Right ventricle myocardium superior (tissue), 1 donor: Measurements from ENCODE around the gene LPP. TPM values are rescaled to one million over a fixed set of nuclear protein-coding genes. Genes with fewer than 3 reads are reported as not detected.
"Not testable (repeated sequence)": the region's sequence is repeated elsewhere in the genome, so short reads cannot be mapped to it uniquely, and the experiment has no call there.

Experiments used
- ATAC-seq: fragments of 200-7000 bp; cut with Tn5 transposase; one replicate; pipeline ENCODE4 v1.9.1; 2020; ENCODE audit warnings: mild to moderate bottlenecking; ENCODE audit not compliant: poor library complexity
- DNase-seq: peaks from one replicate; pipeline ENCODE4 v3.0.0-alpha.2; 2020
- intact Hi-C: fragments of 100-400 bp; cut with DNase I; formaldehyde crosslinking; loops from one replicate; pipeline ENCODE4 v1.11.2; 2022
- total RNA-seq: library from RNA; stranded (reverse); fragmentation: NEBNext Ultra II Directional; extraction: Animal tissue kit (Norgen Biotek cat#: 25700); gene quantifications from one replicate; pipeline ENCODE4 v1.2.1, GENCODE V29; 2021
- donor health status: DM: no; HTN: yes; CAD: no; lungs with severe emphysema.

LPP gene
- total RNA-seq, 1 donor from 2014 or later: 92.9 TPM

DNA sequence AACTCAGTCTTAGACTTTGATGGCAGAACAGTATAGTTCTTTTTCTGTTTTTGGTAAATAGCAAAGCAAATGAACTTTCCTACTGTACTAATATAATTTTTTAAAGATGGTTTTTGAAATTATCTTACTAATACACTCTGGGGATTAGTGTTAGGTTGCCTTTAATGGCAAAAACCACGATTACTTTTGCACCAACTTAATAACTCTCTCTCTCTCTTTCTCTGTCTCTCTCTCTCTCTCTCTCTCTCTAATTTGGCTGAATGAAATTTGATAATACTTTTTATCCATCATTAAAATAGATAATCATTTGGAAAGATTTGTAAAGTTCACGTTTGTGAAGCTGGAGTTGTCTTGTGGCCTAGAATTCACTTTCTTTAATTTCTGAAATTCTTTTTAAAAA is 257.8 kb downstream of the LPP start:
- intact Hi-C loops: no loop called here
- DNase-seq: no peak
- no peak for ATAC-seq

DNA sequence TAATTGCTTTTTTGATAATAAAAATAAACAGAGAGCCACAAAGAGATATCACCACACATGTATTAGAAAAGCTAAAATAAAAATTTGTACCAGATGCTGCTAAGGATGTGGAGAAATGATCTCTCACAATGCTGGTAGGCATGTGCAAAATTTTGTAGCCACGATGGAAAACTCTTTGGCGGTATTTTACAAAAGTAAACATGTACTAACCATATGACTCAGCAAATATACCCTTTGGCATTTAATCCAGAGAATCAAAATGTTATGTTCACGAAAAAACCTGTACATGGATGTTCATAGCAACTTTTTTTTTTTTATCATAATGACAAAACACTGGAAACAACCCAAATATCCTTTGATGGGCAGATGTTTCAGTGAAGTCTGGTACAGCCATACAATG is 261.2 kb downstream of the LPP start:
- DNase-seq (no peak), ATAC-seq (no peak)
- intact Hi-C loops: no loop called here

DNA sequence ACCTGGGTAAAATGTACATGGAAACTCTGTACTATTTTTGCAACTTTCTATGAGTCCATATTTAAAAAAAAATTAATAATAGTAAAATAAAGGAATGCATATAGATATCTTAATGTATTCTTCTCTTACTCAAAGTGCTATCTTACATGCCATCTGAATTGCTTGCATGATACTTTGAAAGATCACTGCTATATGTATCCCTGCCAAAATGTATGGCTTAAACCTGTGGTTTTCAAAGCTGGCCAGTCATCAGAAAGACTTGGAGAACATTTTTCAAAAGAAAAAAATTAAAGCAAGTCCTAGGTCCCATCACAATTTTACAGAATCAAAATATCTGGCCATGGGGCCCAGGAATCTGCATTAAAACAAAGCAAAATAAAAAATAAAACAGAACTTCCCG is 262.1 kb downstream of the LPP start:
- intact Hi-C loops: no loop called here
- DNase-seq (no peak), ATAC-seq (no peak)

DNA sequence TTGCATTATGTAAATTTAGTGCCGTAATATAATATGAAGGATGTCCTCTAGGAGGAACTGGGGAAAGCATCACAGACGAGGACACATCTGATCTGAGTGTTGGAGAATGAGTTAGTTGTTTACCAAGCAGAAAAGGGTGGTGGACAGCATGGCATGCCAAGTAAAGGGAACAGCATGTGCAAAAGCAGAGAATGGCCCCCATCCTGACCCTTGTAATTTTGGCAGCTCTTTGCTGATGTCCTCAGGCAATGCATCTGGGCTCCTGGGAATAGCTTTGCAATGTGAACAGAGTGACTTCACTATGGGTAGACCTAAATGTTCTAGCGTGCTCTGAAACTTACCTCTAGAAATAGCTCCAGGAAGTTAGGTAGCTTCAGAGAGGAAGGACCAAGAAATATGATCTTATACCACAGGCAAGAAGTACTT is 263.3 kb downstream of the LPP start:
- ATAC-seq: peak; percentile 58
- no peak for DNase-seq
- intact Hi-C loops: no loop called here

DNA sequence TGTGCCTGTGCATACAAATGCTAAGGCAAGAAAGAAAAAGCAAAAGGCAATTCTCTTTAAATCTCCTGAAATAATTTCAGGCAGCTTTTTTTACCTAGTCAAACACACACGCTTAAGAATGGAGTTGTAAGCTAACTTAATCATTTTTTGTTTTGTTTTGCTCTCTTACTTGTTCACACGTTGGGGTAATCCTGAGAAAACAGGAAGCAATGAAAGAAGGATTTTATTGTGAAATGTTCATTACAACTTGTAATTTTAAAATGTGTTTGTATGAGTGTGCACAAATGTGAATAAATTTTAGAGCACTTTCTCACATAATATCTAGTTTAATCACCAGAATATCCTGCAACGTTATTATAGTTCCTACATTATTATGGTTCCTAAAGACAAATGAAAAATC is 263.8 kb downstream of the LPP start:
- ATAC-seq (no peak), DNase-seq (no peak)
- intact Hi-C loops: no loop called here

DNA sequence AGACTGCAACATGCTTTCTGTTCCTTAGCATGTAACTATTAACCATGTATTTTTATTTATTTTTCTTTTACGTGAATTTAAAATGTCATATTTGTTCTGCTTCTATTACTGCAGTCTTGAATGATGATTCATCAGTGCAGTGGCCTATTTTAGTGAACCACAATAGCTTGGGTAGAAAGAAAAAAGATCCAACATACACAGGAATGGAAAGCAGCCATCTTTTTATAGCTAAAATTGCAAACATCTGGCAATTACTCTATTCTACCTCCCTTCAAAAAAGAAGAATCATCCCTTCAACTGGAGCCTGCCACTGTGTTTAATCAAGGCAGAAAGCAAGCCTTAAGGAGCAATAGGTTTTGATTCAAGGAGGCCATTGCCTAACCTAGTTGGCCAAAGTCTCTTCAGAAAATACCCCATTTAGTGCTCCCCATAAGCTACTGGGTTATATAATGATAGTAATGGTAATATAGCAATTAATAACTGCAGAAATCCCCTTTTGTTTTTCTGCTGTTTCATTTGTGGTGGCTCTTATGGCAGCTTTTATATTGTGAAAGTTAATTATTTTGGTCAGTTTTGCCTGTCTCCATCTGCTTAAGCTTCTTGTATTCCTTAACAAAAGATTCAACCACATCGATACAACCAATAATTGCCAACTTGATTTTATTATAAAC is 267.3 kb downstream of the LPP start:
- intact Hi-C loops: no loop called here
- no peak for DNase-seq
- ATAC-seq: peak; percentile 36

DNA sequence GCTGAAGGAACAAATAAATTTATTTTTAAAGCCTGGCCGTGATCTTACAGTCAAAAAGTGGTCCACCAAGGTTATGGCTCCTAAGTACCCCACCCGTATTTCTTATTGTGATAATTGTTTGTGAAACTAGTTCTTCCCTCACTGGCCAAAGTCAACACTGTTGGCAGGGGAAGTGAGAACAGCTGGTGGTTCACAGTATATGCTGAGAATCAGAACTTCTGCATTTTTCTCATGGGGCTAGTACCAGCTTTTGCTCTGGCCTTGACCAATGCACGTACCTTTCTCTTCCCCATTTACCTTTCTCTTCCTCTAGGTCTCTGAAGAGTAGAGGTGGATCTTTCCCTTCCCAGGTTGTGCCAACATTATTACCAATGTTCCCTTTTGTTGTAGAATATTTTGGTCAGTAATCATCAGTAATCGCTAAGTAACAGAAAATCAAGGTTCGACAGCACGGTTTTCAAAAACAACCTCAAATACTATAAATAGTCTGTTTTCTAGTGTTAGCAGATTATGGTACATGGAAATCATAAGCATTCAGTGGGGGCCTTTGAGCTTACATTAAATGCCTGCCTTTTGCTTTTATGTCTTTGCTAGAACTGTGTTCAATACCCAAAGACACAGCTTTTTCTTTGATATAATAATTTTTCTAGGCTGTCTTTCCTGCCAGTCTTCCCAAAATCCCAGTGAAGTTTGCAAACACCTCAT is 268.0 kb downstream of the LPP start:
- intact Hi-C loops: no loop called here
- no peak for DNase-seq
- peak; percentile 71 for ATAC-seq

DNA sequence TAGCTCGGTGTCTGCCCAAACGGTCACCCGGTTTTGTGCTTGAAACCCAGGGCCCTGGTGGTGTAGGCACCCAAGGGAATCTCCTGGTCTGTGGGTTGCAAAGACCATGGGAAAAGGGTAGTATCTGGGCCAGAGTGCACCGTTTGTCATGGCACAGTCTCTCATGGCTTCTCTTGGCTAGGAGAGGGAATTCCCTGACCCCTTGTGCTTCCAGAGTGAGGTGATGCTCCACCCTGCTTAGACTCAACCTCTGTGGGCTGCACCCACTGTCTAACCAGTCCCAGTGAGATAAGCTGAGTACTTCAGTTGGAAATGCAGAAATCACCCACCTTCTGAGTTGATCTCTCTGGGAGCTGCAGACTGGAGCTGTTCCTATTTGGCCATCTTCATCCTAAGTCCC is 274.0 kb downstream of the LPP start:
- intact Hi-C loops: not testable (repeated sequence)

DNA sequence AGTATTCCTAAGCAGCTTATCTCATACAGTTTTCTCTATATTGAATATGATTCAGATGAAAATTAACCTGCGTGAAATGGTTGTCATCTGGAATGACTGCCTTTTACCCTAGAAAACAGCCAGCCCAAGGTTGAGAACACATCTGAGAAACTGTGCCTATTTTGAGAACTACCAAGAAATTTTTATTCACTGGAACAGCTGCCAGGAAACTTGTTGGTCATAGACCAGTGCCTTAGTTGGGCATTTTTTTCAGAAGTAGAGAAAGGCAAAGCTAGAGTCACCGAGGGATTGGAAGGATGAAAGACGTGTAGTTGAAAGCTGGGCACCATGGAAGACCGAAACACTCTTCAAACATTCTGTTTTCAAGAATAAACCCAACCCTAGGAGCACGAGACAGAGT is 277.1 kb downstream of the LPP start:
- intact Hi-C loops: no loop called here
- DNase-seq (no peak), ATAC-seq (no peak)

More for the DNA sequence above, 274.0 kb downstream of the LPP start:
- not testable (repeated sequence) for ATAC-seq, DNase-seq

DNA sequence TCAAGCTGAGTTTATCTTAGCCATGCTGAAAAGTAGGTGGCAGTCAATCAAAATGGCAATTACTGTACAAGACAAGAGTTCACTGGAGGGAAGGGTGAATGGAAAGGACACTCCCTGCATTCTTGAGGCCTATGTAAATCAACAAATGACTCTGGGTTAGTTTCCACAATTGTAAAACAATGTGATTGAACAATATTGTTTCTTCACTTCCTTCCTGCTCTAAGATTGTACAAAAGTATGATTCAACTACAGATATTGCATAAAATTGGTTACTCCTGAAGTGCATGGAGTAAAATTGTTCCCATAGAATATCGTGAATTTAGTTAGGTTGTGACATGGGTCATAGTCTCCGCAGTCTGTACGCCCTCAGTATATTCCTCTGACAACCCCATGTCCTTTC is 277.6 kb downstream of the LPP start:
- DNase-seq (no peak), ATAC-seq (peak; percentile 57)
- intact Hi-C loops: no loop called here

DNA sequence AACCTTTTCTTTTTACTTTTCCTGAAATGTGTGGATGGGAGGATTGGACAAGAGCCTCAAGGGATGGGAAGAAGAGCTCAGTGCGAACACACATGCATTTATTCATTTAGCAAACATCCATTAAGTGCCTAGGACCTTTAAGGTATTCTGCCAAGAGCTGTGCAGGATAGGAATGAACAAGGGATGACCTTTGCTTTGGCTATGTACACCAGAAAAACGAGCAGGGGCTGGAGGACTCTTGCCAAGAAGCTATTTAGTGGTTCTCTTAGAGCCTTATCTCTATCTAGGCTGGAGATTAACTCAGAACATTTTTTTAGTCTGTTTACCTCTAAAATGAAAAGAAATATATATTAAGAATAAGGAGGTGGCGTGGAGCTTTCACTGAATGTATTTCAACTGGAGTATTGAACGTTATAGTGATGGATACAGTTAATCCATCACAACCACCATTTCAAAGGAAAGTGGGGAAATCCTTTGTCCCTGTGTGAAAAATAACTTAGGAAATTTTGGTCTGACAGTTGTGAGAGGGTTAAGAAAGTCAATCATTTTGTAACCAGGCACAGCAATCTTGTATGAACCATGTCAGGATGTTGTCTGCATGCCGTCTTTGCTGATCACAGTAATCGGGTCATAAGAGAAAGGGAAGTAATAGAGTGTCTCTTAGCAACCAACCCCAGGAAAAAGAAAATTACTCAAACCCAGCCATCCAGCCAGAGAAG is 279.0 kb downstream of the LPP start:
- peak; percentile 73 for ATAC-seq
- no peak for DNase-seq
- intact Hi-C loops: no loop called here

DNA sequence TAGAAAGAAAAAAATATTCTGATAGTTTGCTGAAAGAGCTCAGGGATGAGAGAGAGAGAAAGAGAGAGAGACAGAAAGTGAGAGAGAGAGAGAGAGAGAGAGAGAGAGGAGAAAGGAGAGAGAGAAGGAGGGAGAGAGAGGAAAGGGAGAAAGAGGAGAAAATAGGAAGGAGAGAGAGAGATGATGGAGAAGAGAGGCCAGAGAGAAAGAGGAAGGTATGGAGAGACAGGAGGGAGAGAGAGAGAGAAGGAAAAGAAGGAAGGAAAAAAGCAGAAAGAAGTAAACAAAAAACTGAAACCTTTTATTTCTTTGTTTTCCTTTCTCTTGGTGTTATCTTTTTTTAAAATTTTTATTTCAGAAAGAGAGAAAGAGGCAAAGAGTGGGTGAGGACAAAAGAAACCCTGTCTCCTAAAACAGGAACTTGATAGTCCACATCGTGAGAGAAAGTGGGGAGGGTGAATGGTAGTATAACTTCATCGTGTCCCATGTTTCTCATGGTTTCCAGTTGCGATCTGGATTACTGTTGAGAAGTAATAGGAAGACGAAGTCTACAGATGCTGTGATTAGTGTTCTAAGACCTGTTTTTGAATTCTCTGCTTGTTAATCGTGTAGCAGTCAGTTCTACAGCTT is 279.7 kb downstream of the LPP start:
- DNase-seq (no peak), ATAC-seq (peak; percentile 7)
- intact Hi-C loops: no loop called here

DNA sequence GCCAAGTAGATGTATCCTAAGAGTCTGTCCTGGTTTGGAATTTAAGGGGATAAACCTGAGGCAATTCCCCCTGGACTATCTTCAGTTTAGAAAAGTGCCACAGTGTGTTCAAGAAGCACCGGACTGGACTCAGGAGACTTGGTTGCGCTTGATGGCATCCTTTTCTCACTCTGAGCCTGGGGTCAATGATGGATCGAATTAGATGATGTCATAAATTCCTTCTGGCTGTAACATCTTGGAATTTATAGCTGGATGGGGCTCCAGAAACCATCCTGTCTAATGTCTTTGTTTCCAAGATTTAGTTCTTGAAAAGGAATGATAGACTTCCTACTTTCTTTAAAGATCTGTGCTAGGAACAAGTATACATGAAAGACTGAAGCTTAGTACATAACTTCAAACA is 280.6 kb downstream of the LPP start:
- ATAC-seq (no peak), DNase-seq (no peak)
- intact Hi-C loops: no loop called here

DNA sequence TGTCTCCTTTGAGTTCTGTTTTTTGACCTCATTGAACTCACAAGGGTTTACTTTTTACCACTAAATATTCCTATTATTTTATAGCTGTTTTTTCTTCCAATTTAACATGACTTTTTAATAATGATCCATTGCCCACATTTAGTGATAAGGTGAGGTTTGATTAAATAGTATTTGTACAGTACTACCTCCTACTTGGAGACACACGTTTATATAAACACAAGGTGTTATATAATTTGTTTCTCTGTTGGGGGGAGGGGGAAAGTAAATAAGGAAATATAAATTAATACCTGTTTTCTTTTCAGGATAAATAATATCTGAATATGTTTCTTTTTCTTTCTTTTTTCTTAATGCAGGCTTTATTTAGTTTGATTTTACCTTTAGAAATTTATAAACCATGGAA is 281.3 kb downstream of the LPP start:
- no peak for ATAC-seq
- intact Hi-C loops: no loop called here
- no peak for DNase-seq

DNA sequence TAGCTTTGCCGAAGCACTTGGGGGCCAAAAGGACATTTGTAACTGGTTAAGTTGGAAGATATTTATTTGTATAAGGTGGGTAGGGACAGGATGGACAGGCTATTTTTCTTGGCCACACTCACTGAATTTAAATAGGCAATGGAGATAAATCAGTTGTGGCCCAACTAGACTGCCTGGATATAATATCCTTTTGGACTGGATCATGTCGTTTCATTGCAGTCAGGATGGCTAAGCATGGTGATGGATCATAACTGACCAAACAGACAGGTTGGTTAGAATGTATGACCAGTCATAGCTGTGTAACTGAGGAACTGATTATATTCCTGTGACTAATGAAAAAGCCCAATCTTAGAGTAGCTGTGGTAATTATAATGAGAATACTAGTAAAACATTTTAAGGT is 284.0 kb downstream of the LPP start:
- ATAC-seq (no peak), DNase-seq (no peak)
- intact Hi-C loops: no loop called here

DNA sequence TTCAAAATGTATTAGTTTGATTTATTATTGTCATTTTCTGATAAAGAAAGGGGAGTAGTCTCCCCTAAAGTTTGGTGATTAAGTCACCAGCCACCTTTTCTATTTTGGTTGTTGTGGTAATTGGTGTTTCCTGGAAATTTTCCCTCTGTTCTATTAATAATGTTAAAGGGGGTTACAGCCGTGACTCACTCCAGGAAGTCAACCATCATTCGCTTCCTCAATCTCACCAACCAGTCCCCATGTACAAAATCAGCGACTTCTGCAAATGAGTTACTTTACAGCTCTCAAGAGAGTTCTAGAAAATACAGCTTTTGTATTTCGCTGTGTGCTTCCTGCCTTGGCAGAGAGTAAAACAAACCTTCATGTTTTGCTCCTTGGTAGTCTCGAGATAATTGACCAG is 285.1 kb downstream of the LPP start:
- DNase-seq: no peak
- intact Hi-C loops: no loop called here
- peak; percentile 76 for ATAC-seq

DNA sequence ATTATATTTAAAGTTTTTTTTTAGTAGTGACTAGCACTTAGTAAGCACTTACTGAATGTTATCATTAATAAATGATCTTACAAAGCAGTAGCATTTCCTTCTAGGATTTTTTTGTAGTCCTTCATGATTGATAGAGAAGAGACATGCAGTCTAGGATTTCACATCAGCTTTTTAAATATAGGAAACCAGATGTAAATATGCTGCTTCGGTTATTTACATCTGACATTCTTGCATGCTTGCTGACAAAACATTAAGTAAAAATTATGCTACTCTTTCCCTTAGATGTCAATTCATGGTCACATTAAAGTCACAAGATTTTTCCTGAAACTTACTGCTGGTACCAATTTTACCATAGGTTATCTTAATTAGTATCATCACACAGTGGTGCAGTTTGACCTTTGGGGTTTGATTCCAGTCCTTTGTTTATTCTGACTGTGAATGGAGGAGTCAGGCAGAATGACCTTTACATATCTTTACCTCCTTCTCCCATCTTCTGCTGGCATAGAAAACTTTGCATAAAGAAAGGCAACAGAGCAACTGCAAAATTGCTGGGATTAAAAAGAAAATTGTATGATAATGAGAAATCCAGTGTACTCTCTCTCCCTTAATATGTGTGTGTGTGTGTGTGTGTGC is 286.5 kb downstream of the LPP start:
- intact Hi-C loops: no loop called here
- ATAC-seq (no peak), DNase-seq (no peak)

DNA sequence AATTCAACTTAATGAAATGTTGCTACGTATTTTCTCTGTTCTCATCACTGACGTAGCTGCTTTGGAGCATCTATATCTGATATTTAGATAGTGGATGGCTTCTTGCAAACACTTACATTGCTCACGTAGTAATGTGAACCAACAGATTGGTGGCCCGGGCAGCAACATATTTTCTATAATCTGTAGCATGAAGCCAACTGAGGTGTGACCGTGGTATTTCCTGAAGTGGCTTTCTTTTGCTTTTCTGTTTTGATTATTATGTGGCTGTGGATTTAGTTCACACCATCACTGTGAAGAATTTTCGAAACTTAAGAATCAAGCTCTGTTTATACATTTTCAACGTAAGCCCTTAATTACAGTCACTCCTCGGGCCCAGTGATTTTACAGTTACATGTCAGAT is 288.5 kb downstream of the LPP start:
- intact Hi-C loops: no loop called here
- ATAC-seq (no peak), DNase-seq (no peak)

DNA sequence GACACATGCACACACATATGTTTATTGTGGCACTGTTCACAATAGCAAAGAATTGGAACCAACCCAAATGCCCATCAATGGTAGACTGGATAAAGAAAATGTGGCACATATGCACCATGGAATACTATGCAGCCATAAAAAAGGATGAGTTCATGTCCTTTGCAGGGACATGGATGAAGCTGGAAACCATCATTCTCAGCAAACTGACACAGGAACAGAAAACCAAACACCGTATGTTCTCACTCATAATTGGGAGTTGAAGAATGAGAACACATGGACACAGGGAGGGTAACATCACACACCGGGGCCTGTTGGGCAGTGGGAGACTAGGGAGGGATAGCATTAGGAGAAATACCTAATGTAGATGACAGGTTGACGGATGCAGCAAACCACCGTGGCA is 291.2 kb downstream of the LPP start:
- ATAC-seq, intact Hi-C loops, DNase-seq: not testable (repeated sequence)
